Measurements from ENCODE around the gene SH3D19.
"Not testable (repeated sequence)": the region's sequence is repeated elsewhere in the genome, so short reads cannot be mapped to it uniquely, and the experiment has no call there.

SH3D19 gene

GRCh38 chr4:151267104-151267503 lies 58.3 kb downstream of the SH3D19 start:
- no peak for DNase-seq

GRCh38 chr4:151266497-151266896 lies 58.9 kb downstream of the SH3D19 start:
- no peak for DNase-seq

- DNase-seq, result no peak
Observed at GRCh38 chr4:151263455-151263854, 62.0 kb downstream of the SH3D19 start.

- DNase-seq, result no peak
Observed at GRCh38 chr4:151260526-151260925, 64.9 kb downstream of the SH3D19 start.

GRCh38 chr4:151259752-151260151 lies 65.7 kb downstream of the SH3D19 start:
- no peak for DNase-seq

- no peak for DNase-seq
Observed at GRCh38 chr4:151257704-151258103, 67.7 kb downstream of the SH3D19 start.

- DNase-seq, result no peak
Observed at GRCh38 chr4:151256134-151256533, 69.3 kb downstream of the SH3D19 start.

- not testable (repeated sequence) for DNase-seq
Observed at GRCh38 chr4:151255680-151256079, 69.7 kb downstream of the SH3D19 start.

GRCh38 chr4:151255226-151255625 lies 70.2 kb downstream of the SH3D19 start:
- DNase-seq, result not testable (repeated sequence)

GRCh38 chr4:151251603-151252304 lies 73.7 kb downstream of the SH3D19 start:
- DNase-seq, result no peak

GRCh38 chr4:151250706-151251105 lies 74.7 kb downstream of the SH3D19 start:
- DNase-seq, result no peak

- DNase-seq, result no peak
Observed at GRCh38 chr4:151248519-151248918, 76.9 kb downstream of the SH3D19 start.

- no peak for DNase-seq
Observed at GRCh38 chr4:151247395-151247794, 78.0 kb downstream of the SH3D19 start.

- DNase-seq, result no peak
Observed at GRCh38 chr4:151246742-151247141, 78.7 kb downstream of the SH3D19 start.

- no peak for DNase-seq
Observed at GRCh38 chr4:151242305-151242704, 83.1 kb downstream of the SH3D19 start.

GRCh38 chr4:151239608-151240007 lies 85.8 kb downstream of the SH3D19 start:
- no peak for DNase-seq

GRCh38 chr4:151238477-151238876 lies 86.9 kb downstream of the SH3D19 start:
- no peak for DNase-seq

- no peak for DNase-seq
Observed at GRCh38 chr4:151236036-151236435, 89.4 kb downstream of the SH3D19 start.

GRCh38 chr4:151235373-151235772 lies 90.0 kb downstream of the SH3D19 start:
- not testable (repeated sequence) for DNase-seq

GRCh38 chr4:151233600-151233999 lies 91.8 kb downstream of the SH3D19 start:
- no peak for DNase-seq

- no peak for DNase-seq
Observed at GRCh38 chr4:151231915-151232595, 93.3 kb downstream of the SH3D19 start.

GRCh38 chr4:151228189-151229119 lies 97.0 kb downstream of the SH3D19 start:
- DNase-seq, result no peak

GRCh38 chr4:151227731-151228130 lies 97.7 kb downstream of the SH3D19 start:
- no peak for DNase-seq
